Stimulated activated naive CD4-positive, alpha-beta T cell treated with Interleukin-2 at 50 U/mL for 16 hours (primary cell): ENCODE results near the gene PRKACB.

ENCODE experiments used
- DNase-seq: peaks from one replicate; lab custom pipeline; 2025; lab: John Stamatoyannopoulos, UW

The PRKACB gene

DNA sequence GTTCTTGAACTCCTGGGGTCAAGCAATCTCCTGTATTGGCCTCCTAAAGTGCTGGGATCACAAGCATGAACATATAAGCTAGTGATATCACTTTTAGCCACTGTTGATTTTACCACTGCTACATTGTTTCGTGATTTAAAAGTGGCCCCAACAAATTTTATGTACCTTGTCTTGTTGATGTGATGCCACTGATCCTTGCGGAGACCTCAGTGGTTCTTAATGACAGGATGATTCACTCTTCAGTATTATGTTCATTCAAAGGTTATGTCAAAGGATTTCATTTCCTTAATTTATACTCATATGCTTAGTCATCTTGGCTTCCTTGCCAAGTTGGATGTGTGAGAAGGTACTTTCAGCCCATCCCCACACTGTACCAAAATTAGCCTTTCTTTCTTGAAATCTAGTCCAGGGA is 12.1 kb downstream of the PRKACB start:
- no peak for DNase-seq

GRCh38 chr1:84159533-84160240 is 15.6 kb downstream of the PRKACB start:
- DNase-seq, result no peak

DNA sequence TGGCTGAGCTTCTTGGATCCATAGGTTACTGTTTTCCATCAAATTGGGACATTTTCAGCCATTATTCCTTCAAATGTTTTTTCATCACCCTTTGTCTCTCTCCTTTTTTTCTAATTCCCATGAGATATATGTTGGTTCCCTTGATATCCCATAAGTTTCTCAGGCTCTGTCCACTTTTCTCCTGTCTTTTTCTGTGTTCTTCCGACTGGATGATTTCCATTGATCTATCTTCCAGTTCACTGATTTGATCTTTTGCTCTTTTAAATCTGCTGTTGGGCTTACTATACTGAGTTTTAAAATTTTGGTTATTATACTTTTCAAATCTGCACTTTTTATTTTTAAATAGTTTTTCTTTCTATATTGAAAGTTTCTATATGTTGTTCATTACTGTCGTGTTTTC is 18.2 kb downstream of the PRKACB start:
- no peak for DNase-seq

DNA sequence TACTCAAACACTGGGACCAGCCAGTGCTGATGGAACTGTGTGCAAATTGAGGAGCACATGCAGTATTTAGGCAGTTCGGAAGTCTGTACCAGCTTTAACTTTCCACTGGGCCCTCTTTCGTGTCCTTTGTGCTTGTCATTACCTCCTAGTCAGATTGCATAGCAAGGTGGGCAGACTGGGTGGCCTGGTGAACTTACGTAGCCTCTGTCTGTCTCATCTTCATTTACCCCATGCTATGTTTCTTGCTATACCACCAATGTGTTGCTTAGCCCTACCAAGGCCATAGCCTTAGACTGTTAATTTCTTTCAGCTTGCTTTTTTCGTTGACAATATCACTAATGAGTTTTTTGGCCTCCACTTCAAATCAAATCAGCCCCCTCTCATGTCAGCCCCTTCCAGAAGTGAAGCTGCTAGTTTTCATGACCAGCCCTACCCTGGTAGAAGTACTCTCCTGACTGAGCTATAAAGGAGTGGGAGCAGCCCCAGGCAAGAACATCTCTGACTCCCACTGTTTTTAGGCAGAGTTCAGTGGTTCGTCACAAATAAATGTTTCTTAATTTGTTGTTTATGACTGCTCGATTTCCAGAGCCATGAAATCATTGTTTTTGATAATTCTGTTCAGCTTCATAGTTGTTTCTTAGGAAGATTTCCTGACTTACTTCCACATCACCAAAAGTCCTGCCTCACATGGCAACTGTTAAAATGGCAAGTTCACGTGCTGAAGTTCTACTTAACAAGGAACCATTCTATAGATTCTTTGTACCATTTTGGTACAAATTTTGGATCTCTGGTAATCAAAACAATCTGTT is 19.3 kb downstream of the PRKACB start:
- DNase-seq, result no peak

GRCh38 chr1:84164161-84164560 is 20.1 kb downstream of the PRKACB start:
- no peak for DNase-seq

GRCh38 chr1:84164567-84165021 is 20.5 kb downstream of the PRKACB start:
- DNase-seq, result no peak

GRCh38 chr1:84165601-84166000 is 21.5 kb downstream of the PRKACB start:
- DNase-seq, result no peak

DNA sequence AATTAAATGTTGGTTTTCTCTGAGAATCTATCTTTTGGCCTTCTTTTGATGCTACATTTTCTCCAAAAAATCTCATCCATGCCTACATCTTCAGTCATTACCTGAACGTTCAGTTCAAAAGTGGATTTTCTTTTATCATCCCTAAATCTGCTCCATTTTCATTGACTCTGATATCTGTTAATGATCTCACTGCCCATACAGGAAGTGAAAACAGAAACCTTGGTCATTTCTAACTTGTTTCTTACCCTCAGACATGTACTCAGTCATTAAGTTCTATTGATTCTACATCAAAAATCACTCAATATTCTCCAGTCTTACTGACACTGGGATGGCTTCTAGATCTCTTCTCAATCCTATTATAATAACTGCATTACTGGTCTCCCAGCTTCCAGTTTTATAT is 22.7 kb downstream of the PRKACB start:
- no peak for DNase-seq

GRCh38 chr1:84168783-84169182 is 24.7 kb downstream of the PRKACB start:
- DNase-seq, result no peak

DNA sequence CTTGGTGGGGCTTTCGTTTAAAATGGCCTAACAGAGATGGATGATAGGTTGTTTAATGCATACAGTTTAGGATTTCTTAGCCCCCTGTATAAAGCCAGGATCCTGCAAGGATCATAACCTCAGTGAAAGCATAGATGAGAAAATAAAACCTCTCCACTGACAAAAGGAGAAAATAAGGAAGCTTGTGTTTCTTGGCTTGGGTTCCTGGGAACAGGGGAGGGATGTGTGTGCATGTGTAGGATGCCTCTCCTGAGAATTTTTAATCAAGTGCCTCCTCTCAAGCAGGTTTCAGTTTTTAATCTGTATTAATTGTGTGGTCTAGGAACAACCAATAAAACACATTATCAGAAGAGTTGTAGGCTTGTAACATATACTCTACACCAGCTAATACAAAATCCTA is 26.1 kb downstream of the PRKACB start:
- no peak for DNase-seq

GRCh38 chr1:84171481-84171880 is 27.4 kb downstream of the PRKACB start:
- DNase-seq, result no peak

DNA sequence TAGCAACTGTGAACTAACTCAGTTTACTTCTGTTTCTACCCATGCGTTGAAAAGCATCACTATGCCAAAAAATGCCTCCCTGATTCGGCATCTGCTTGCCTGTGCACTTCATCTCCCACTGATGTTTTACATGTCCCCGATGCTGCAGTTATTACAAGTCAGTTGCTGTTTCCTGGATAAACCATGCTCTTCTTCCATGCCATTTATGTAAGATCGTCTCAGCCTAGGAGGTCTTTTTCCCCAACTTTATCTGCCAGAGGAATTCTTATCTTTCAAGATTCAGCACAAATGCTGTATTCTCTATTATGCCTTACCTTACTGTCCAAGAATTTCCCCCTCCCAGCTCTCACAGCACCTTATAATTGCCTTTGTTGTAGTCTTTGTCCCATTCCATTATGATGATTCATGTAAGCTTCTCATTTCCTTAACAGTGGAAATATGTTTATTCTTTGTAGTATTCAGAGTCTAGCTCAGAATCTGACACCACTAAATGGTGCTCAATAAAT is 30.0 kb downstream of the PRKACB start:
- no peak for DNase-seq

DNA sequence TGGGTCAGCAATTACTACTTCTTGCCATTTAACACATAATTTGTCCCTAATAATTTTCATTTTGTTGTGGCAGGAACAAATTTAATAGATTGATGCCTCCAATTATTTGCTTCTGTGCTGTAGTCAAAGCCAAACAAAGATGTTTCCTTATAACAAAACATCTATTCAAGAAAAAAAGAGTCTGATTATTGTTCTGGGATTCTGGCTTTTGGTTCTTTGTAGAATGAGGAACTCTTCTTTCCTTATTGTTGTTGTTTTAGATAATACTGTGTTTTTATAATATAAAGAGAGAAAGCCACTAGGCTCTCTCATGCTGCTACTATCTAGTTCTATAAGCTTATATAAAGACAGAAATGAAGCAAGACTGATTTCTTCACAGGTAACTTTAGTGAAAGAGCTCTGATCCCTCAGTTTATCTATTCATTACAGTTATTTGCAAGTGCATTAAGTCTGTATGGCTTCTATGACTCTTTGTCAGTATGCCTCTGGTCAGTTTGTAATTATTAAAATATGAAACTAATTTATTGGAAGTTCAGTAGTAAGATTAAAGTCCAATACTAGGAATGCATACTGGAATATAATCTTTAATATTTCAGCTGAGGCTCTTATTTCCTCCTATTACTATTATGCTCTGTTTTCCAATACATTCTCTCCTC is 37.4 kb downstream of the PRKACB start:
- DNase-seq, result no peak

GRCh38 chr1:84190455-84190854 is 46.4 kb downstream of the PRKACB start:
- DNase-seq, result no peak

- no peak for DNase-seq
Observed at GRCh38 chr1:84192681-84193080, 48.6 kb downstream of the PRKACB start.

DNA sequence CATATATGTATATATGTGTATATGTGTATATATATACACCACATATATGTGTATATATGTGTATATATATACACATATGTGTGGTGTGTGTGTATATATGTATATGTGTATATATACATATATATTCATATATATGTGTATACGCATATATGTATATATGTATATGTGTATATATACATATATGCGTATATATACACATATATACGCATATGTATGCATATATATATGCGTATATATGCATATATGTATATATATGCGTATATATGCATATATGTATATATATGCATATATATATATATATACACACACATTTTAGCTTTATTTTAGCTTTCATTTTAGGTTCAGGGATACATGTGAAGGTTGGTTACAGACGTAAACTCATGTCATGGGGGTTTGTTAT is 54.8 kb downstream of the PRKACB start:
- no peak for DNase-seq

- no peak for DNase-seq
Observed at GRCh38 chr1:84199257-84199656, 55.2 kb downstream of the PRKACB start.

DNA sequence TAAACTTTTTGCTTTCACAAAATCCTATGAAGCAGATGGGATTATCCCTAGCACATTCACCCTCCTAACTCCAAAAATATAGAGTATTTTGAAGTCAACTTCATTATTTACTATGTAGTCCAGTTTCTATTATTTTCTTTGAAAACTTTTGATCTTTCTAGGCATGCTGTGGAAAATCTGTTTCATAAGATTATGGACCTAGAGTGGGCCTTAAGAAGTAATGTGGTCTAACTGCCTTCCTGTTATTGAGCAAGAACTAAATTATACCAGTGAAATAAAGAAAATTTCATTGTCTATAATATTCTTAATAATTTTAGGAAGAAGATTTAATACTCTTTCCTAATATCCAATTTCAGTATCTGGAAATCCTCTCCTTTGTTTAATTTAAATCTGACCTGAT is 58.1 kb downstream of the PRKACB start:
- no peak for DNase-seq

GRCh38 chr1:84206375-84206774 is 62.3 kb downstream of the PRKACB start:
- DNase-seq, result no peak

DNA sequence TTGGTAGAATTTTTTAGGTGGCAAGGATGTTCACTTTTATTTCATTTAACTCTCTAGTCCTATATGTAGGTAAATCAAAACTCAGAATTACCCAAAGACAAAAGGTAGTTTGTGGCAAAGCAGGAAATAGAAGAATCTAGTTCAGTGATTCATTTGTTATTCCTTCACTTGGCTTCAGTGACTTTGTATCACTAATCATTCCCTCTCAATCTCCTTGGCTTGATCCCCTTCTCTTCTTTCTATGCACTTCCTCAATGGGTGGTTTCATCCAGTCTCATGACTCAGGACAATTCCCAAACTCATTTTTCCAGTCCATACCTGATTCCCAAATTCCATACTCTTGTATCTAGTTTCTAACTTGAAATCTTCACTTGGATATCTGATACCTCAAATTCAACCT is 64.9 kb downstream of the PRKACB start:
- no peak for DNase-seq

- no peak for DNase-seq
Observed at GRCh38 chr1:84214115-84214956, 70.3 kb downstream of the PRKACB start.

DNA sequence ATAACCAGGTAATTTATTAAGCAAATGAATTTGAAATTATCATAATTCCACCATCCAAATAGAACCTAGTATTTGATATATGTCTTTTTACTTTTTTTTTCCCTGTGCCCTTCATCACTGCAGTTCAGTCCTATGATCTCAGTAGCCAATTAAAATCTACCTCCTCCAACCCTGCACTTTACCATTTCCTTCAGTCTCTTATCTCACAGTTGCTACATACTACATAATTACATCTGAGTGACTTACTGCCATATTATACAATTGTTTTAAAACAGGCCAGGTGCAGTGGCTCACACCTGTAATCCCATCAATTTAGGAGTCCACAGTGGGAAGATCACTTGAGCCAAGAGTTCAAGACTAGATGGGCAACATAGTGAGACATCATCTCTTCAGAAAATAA is 73.2 kb downstream of the PRKACB start:
- DNase-seq, result no peak
